Rectal smooth muscle tissue (tissue), 1 donor: ENCODE results near the gene SH3D19.
A peak's percentile ranks its signal among the peaks of the same experiment; 100 is the strongest.

Experiments
- H3K27ac ChIP-seq: one replicate; pipeline ENCODE4 v1.7.0; 2013; ENCODE audit warnings: low read depth, low read length, inconsistent platforms
- H3K27me3 ChIP-seq: one replicate; pipeline ENCODE4 v1.7.0; 2013; ENCODE audit warnings: low read length; ENCODE audit not compliant: control insufficient read depth, insufficient read depth
- H3K36me3 ChIP-seq: one replicate; pipeline ENCODE4 v1.7.0; 2013; ENCODE audit warnings: low read length; ENCODE audit not compliant: control insufficient read depth, insufficient read depth
- H3K4me1 ChIP-seq: one replicate; pipeline ENCODE4 v1.7.0; 2013; ENCODE audit warnings: low read length; ENCODE audit not compliant: control insufficient read depth, insufficient read depth
- H3K4me3 ChIP-seq: one replicate; pipeline ENCODE4 v1.7.0; 2013; ENCODE audit warnings: low read length
- H3K9ac ChIP-seq: one replicate; pipeline ENCODE4 v1.7.0; 2013; ENCODE audit warnings: low read length

Gene SH3D19

GRCh38 chr4:151104621-151105020 is 220.8 kb downstream of the SH3D19 start:
- peaks cover 4% of the 10 kb centered on the region for H3K4me1 ChIP-seq
- no peaks in the 10 kb centered on the region for H3K27me3 ChIP-seq
- no peak overlapping the region for H3K4me3 ChIP-seq
- no peak overlapping the region for H3K27ac ChIP-seq
- peaks cover 7% of the 10 kb centered on the region for H3K36me3 ChIP-seq
- H3K9ac ChIP-seq: no peak overlapping the region

DNA sequence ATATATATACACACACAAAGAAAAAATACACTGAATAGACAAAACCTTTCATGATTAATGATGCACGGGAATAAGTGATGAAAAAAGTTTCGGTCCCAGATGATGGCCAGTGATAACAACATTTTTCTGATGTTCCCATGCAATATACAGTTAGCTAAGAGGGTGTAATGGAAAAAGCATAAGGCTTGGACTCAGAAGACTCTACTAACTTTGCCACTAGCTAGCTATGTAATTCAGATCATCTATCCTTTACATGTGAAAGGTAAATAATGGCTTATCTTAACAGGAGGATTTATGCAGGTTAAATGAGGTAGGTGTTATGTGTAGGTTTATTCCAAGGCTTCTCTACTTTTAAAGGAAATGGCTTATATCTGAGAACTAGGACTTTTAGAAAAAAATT is 221.6 kb downstream of the SH3D19 start:
- no peaks in the 10 kb centered on the region for H3K27me3 ChIP-seq
- H3K4me3 ChIP-seq: no peak overlapping the region
- no peak overlapping the region for H3K9ac ChIP-seq
- H3K27ac ChIP-seq: no peak overlapping the region
- peaks cover 7% of the 10 kb centered on the region for H3K36me3 ChIP-seq
- peaks cover 4% of the 10 kb centered on the region for H3K4me1 ChIP-seq

DNA sequence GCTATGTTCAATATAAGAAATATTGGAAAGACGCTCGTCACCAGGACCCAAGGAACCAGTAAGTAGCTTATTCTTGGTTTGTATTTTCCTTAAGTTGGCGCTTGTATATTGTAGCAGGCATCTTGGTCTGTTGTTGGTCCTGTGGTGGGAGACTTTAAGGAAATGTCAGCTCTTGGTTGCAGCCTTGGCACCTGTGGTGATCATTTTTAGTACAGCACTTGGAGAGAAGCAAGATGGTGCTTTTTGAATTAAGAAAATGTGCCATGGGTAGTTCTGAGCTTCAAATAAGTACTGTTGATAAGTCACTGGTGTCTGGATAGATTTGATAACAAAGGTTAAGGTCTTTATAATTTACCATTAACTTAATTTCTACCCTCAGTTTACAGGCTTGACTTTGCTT is 224.9 kb downstream of the SH3D19 start:
- Histone ChIP-seq H3K9ac (peak overlapping the region; percentile 98), H3K27ac (peak overlapping the region; percentile 90), H3K4me1 (peaks cover 4% of the 10 kb centered on the region), H3K4me3 (peak overlapping the region; percentile 95), H3K36me3 (peaks cover 6% of the 10 kb centered on the region), H3K27me3 (no peaks in the 10 kb centered on the region)

- Histone ChIP-seq H3K36me3 (peaks cover 3% of the 10 kb centered on the region), H3K9ac (peak overlapping the region; percentile 98), H3K27me3 (no peaks in the 10 kb centered on the region), H3K27ac (peak overlapping the region; percentile 90), H3K4me1 (peaks cover 4% of the 10 kb centered on the region), H3K4me3 (peak overlapping the region; percentile 95)
Measured at GRCh38 chr4:151099976-151100417, 225.4 kb downstream of the SH3D19 start.

DNA sequence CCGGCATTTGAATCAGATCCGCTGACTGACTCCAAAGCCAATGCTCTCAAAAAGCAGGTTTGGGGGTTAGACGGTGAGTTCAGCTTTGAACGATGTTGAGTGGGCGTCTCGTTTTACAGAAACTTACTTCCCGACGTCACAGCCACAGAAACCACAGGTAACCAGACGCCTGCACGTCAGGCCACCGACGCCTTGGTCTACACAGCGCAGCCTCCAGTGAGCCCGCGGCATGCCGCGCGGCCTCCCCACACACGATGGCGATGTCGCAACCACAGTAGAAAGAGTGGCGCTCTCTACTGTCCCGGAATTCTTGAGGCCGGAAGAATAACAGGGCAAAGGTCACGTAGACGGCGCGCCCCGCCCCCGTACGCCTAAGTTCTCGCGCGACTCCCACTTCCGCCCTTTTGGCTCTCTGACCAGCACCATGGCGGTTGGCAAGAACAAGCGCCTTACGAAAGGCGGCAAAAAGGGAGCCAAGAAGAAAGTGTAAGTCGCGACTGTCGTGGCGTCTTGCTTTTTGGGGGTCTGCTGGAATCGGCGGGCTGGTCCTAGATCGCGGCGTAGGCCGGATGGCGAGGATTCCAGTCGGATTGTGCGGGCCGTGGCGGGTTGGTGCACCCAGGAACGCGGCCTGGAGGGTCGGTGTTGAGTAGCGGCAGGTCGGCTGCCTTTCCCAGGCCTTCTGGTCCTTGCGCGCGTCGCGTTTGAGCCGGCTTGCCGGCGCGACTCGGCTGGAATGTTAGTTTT is 226.0 kb downstream of the SH3D19 start, which contains the start of gene RPS3A:
TSS of gene RPS3A (plus strand) at position 400 of the 747 bp plus-strand sequence. CDS start at position 425, 25 bp downstream.
- peaks cover 3% of the 10 kb centered on the region for H3K36me3 ChIP-seq
- H3K9ac ChIP-seq: peak within 1 kb of the TSS; percentile 98
- H3K4me1 ChIP-seq: peaks cover 4% of the 10 kb centered on the region
- H3K27ac ChIP-seq: peak within 1 kb of the TSS; percentile 90
- no peaks in the 10 kb centered on the region for H3K27me3 ChIP-seq
- peak within 1 kb of the TSS; percentile 95 for H3K4me3 ChIP-seq

DNA sequence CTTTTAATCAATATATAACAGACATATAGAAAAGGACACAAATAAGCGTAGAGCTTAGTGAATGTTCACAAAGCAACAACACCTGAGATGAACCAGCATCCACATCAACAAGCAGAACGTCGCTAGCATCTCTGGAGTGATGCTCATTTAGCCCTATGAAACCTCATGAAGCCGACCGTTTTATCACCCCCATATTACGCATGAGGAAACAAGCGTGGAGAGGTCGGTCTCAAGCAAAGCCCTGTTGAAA is 226.5 kb downstream of the SH3D19 start:
- H3K9ac ChIP-seq: peak overlapping the region; percentile 2
- no peak overlapping the region for H3K27ac ChIP-seq
- H3K4me1 ChIP-seq: peaks cover 4% of the 10 kb centered on the region
- no peaks in the 10 kb centered on the region for H3K27me3 ChIP-seq
- H3K36me3 ChIP-seq: peaks cover 3% of the 10 kb centered on the region
- H3K4me3 ChIP-seq: peak overlapping the region; percentile 74

- Histone ChIP-seq H3K4me1 (peaks cover 4% of the 10 kb centered on the region), H3K27me3 (no peaks in the 10 kb centered on the region), H3K9ac (no peak overlapping the region), H3K4me3 (no peak overlapping the region), H3K27ac (no peak overlapping the region), H3K36me3 (no peaks in the 10 kb centered on the region)
Measured at GRCh38 chr4:151097759-151098158, 227.6 kb downstream of the SH3D19 start.

GRCh38 chr4:151095142-151095541 is 230.3 kb downstream of the SH3D19 start:
- H3K36me3 ChIP-seq: no peaks in the 10 kb centered on the region
- no peaks in the 10 kb centered on the region for H3K27me3 ChIP-seq
- no peak overlapping the region for H3K9ac ChIP-seq
- no peaks in the 10 kb centered on the region for H3K4me1 ChIP-seq
- H3K27ac ChIP-seq: no peak overlapping the region
- H3K4me3 ChIP-seq: no peak overlapping the region

- Histone ChIP-seq H3K4me3 (no peak overlapping the region), H3K27ac (no peak overlapping the region), H3K27me3 (no peaks in the 10 kb centered on the region), H3K4me1 (no peaks in the 10 kb centered on the region), H3K9ac (no peak overlapping the region), H3K36me3 (no peaks in the 10 kb centered on the region)
Measured at GRCh38 chr4:151094290-151094751, 231.1 kb downstream of the SH3D19 start.

DNA sequence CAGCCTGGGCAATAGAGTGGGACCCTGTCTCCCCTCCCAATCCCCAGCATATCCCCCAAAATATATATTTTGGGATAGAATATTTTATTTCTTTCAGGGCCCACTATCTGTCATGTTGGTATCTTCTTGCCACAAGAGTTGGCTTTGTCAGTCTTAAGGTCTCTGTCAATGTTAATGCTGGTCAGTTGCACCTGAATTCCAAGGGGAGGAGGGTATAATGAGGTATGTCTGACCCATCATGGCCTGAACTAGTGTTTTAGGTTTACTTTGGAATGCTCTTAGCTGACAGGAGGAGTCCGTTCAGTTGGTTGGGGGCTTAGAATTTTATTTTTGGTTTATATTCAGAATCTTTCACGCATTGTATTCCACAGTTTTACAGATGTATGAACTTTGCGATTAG is 232.2 kb downstream of the SH3D19 start:
- H3K36me3 ChIP-seq: no peaks in the 10 kb centered on the region
- no peak overlapping the region for H3K4me3 ChIP-seq
- H3K4me1 ChIP-seq: no peaks in the 10 kb centered on the region
- no peak overlapping the region for H3K9ac ChIP-seq
- no peak overlapping the region for H3K27ac ChIP-seq
- no peaks in the 10 kb centered on the region for H3K27me3 ChIP-seq

DNA sequence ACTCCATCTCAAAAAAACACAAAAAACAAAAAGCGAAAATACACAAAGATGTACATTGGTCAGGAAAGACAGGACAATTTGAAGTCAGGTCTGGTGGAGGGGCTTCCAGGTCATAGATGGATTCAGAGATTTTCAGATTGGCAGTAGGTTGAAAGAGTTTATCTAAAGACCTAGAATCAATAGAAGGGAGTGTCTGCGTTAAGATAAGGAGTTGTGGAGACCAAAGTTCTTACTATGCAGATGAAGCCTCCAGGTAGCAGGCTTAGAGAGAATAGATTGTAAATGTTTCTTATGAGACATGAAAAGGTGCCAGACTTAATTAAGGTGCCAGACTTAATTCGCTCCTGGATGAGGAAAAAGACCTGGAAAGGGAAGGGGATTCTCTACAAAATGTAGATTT is 232.9 kb downstream of the SH3D19 start:
- Histone ChIP-seq H3K27ac (no peak overlapping the region), H3K36me3 (no peaks in the 10 kb centered on the region), H3K4me3 (no peak overlapping the region), H3K4me1 (no peaks in the 10 kb centered on the region), H3K9ac (no peak overlapping the region), H3K27me3 (no peaks in the 10 kb centered on the region)

- H3K4me1 ChIP-seq: no peaks in the 10 kb centered on the region
- H3K27ac ChIP-seq: no peak overlapping the region
- H3K27me3 ChIP-seq: no peaks in the 10 kb centered on the region
- H3K36me3 ChIP-seq: no peaks in the 10 kb centered on the region
- no peak overlapping the region for H3K4me3 ChIP-seq
- no peak overlapping the region for H3K9ac ChIP-seq
Measured at GRCh38 chr4:151091047-151091446, 234.4 kb downstream of the SH3D19 start.

- Histone ChIP-seq H3K27me3 (no peaks in the 10 kb centered on the region), H3K4me1 (no peaks in the 10 kb centered on the region), H3K9ac (no peak overlapping the region), H3K4me3 (no peak overlapping the region), H3K36me3 (no peaks in the 10 kb centered on the region), H3K27ac (no peak overlapping the region)
Measured at GRCh38 chr4:151087467-151087866, 237.9 kb downstream of the SH3D19 start.
